OCI-LY7 (cell line): Measurements from ENCODE around the gene TM4SF4.

ENCODE experiments used
- EZH2phosphoT487 ChIP-seq: fragments of 200-600 bp; sonication (generic); IDR thresholded peaks from 2 replicates; pipeline ENCODE4 v1.6.1; 2018; ENCODE audit warnings: low read depth, borderline replicate concordance, mild to moderate bottlenecking, mixed run types, antibody characterized with exemption, low read length, moderate library complexity, mixed read lengths
- TF ChIP-seq, protein P1 (sequence below): fragments of 200-600 bp; sonication (generic); conservative IDR thresholded peaks from 2 replicates; pipeline ENCODE4 v1.5.1; 2014; ENCODE audit warnings: mild to moderate bottlenecking, antibody characterized with exemption, low read length, moderate library complexity, mixed read lengths

DNA sequence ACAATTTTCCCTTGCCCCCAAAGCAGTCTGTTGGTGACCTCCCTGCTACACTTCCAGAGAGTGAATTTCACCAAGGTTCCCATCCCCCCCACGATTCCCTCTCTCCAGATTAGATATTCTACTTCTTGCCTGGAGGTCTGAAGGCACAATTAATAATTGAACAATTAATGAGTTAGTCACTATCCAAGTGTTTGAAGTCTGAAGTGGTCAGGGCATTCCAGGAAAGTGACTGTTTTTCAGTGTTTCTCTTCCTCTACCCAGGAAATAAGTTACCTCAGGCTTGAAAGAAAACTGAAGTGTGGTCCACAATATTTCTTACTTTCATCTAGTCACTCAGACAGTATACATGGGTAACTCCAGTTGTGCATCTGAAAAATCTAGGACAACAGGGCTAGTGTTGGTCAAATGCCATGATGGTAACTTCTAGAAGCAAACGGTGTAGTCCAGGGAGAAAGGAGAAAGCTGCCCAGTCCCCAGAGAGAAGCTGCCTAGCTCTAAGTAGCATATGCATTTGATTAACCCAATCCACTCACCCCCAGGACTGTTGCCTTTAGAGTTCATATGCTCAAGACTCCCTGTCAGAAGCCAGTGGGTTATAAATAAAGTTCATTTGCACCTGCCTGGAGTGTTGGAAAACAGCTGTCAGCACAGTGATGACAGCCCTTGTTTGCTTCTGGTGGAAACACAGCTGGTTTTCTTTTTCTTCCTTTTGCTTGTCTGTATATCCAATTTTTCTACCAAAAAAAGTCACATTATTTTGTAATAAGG, 2.3 kb upstream of the TM4SF4 start:
- TF ChIP-seq, protein P1, sequence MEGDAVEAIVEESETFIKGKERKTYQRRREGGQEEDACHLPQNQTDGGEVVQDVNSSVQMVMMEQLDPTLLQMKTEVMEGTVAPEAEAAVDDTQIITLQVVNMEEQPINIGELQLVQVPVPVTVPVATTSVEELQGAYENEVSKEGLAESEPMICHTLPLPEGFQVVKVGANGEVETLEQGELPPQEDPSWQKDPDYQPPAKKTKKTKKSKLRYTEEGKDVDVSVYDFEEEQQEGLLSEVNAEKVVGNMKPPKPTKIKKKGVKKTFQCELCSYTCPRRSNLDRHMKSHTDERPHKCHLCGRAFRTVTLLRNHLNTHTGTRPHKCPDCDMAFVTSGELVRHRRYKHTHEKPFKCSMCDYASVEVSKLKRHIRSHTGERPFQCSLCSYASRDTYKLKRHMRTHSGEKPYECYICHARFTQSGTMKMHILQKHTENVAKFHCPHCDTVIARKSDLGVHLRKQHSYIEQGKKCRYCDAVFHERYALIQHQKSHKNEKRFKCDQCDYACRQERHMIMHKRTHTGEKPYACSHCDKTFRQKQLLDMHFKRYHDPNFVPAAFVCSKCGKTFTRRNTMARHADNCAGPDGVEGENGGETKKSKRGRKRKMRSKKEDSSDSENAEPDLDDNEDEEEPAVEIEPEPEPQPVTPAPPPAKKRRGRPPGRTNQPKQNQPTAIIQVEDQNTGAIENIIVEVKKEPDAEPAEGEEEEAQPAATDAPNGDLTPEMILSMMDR: no peak
- TF ChIP-seq EZH2phosphoT487: no peak
